ENCODE results near the gene EVI5L. TPM values are rescaled to one million over a fixed set of nuclear protein-coding genes. Genes with fewer than 3 reads are reported as not detected.

Gene EVI5L
- total and polyA plus RNA-seq, 3 experiments from 2014 or later = 2.9 to 7.4 (median 6.7) TPM

GRCh38 chr19:7865262-7865911 is 35.4 kb downstream of the EVI5L start:
- no peak for DNase-seq
- H3K9me3 Mint-ChIP-seq = no peaks in the 10 kb centered on the region
- no peak overlapping the region for H3K4me3 ChIP-seq (ENCODE audit: low read length)
- peak overlapping the region in 2 of 8 donors; percentile 26 to 63 for H3K27ac Mint-ChIP-seq
- peaks cover 19 to 44% (median 24%) of the 10 kb centered on the region in 3 donors for H3K4me1 Mint-ChIP-seq
- H3K27me3 ChIP-seq (ENCODE audit: insufficient read depth, low read length, poor library complexity, severe bottlenecking) = peaks cover 12% of the 10 kb centered on the region
- no peaks in the 10 kb centered on the region for H3K9me3 ChIP-seq (ENCODE audit: low read length)
- peaks cover 31% of the 10 kb centered on the region for H3K4me1 ChIP-seq (ENCODE audit: insufficient read depth, low read length)
- H3K36me3 Mint-ChIP-seq = no peaks in the 10 kb centered on the region
- ChIA-PET POLR2A (no interaction called here), CTCF (interaction anchor here (0.9 kb wide), 1 partner anchor 55 kb away, joined by 3 read pairs; the partner anchor contains the start of gene SNAPC2)
- H3K4me3 Mint-ChIP-seq = peak overlapping the region; percentile 23 to 78 (median 42)
- H3K27ac ChIP-seq (ENCODE audit: low read depth, low read length) = no peak overlapping the region
- peaks cover 11 to 33% of the 10 kb centered on the region in 2 donors for H3K27me3 Mint-ChIP-seq
- H3K36me3 ChIP-seq (ENCODE audit: insufficient read depth, low read length) = no peaks in the 10 kb centered on the region

GRCh38 chr19:7866399-7867091 is 36.5 kb downstream of the EVI5L start:
- H3K9me3 ChIP-seq (ENCODE audit: low read length) = no peaks in the 10 kb centered on the region

GRCh38 chr19:7867092-7867844 is 37.2 kb downstream of the EVI5L start:
- H3K4me1 ChIP-seq (ENCODE audit: insufficient read depth, low read length) = peaks cover 31% of the 10 kb centered on the region
- H3K36me3 ChIP-seq (ENCODE audit: insufficient read depth, low read length) = no peaks in the 10 kb centered on the region
- no peak overlapping the region for H3K4me3 ChIP-seq (ENCODE audit: low read length)
- Mint-ChIP-seq H3K4me1 (peaks cover 33 to 47% (median 33%) of the 10 kb centered on the region in 3 donors), H3K4me3 (peak overlapping the region in 1 of 7 donors; percentile 48), H3K27ac (no peak overlapping the region), H3K27me3 (peaks cover 13 to 36% of the 10 kb centered on the region in 2 donors), H3K36me3 (no peaks in the 10 kb centered on the region), H3K9me3 (no peaks in the 10 kb centered on the region)
- POLR2A ChIA-PET = no interaction called here
- no peak for DNase-seq
- H3K27me3 ChIP-seq (ENCODE audit: insufficient read depth, low read length, poor library complexity, severe bottlenecking) = peaks cover 8% of the 10 kb centered on the region
- CTCF ChIA-PET = no interaction called here
- no peak overlapping the region for H3K27ac ChIP-seq (ENCODE audit: low read depth, low read length)
- H3K9me3 ChIP-seq (ENCODE audit: low read length) = no peaks in the 10 kb centered on the region

More at GRCh38 chr19:7866399-7867091, 36.5 kb downstream of the EVI5L start:
- Histone ChIP-seq H3K27me3 (ENCODE audit: insufficient read depth, low read length, poor library complexity, severe bottlenecking) (peaks cover 4% of the 10 kb centered on the region), H3K36me3 (ENCODE audit: insufficient read depth, low read length) (no peaks in the 10 kb centered on the region), H3K4me3 (ENCODE audit: low read length) (no peak overlapping the region), H3K27ac (ENCODE audit: low read depth, low read length) (no peak overlapping the region), H3K4me1 (ENCODE audit: insufficient read depth, low read length) (peaks cover 34% of the 10 kb centered on the region)
- Mint-ChIP-seq H3K4me3 (peak overlapping the region in 1 of 7 donors; percentile 48), H3K27me3 (peaks cover 9 to 32% of the 10 kb centered on the region in 2 donors), H3K27ac (no peak overlapping the region), H3K36me3 (no peaks in the 10 kb centered on the region), H3K4me1 (peaks cover 27 to 47% (median 28%) of the 10 kb centered on the region in 3 donors), H3K9me3 (no peaks in the 10 kb centered on the region)
- ChIA-PET CTCF (interaction anchor here (0.9 kb wide), 1 partner anchor 53 kb away, joined by 3 read pairs; the partner anchor contains the start of gene SNAPC2), POLR2A (no interaction called here)
- no peak for DNase-seq

GRCh38 chr19:7868326-7868670 is 38.3 kb downstream of the EVI5L start:
- peaks cover 0 to 2% (median 0%) of the 10 kb centered on the region in 5 donors for H3K9me3 Mint-ChIP-seq
- DNase-seq = no peak
- Histone ChIP-seq H3K27me3 (ENCODE audit: insufficient read depth, low read length, poor library complexity, severe bottlenecking) (peaks cover 16% of the 10 kb centered on the region), H3K4me3 (ENCODE audit: low read length) (peak overlapping the region; percentile 81), H3K36me3 (ENCODE audit: insufficient read depth, low read length) (no peaks in the 10 kb centered on the region), H3K27ac (ENCODE audit: low read depth, low read length) (peak overlapping the region; percentile 59), H3K4me1 (ENCODE audit: insufficient read depth, low read length) (peaks cover 31% of the 10 kb centered on the region), H3K9me3 (ENCODE audit: low read length) (no peaks in the 10 kb centered on the region)
- peaks cover 33 to 50% (median 33%) of the 10 kb centered on the region in 3 donors for H3K4me1 Mint-ChIP-seq
- peaks cover 15 to 41% of the 10 kb centered on the region in 2 donors for H3K27me3 Mint-ChIP-seq
- peak overlapping the region; percentile 79 to 90 (median 82) for H3K4me3 Mint-ChIP-seq
- H3K36me3 Mint-ChIP-seq = no peaks in the 10 kb centered on the region
- CTCF ChIA-PET = interaction anchor here (0.8 to 2.2 kb wide), 14 partner anchors 10 to 302 kb away, joined by 3 to 37 read pairs (median 10); partner anchors contain the start of genes LRRC8E, MAP2K7, SNAPC2 and TIMM44
- POLR2A ChIA-PET = interaction anchor here (2.2 kb wide), 2 partner anchors 35 to 52 kb away, joined by 11 to 16 read pairs; partner anchors contain the start of genes MAP2K7 and SNAPC2
- peak overlapping the region in 2 of 8 donors; percentile 76 to 87 for H3K27ac Mint-ChIP-seq

- Mint-ChIP-seq H3K36me3 (no peaks in the 10 kb centered on the region), H3K4me1 (peaks cover 33 to 52% (median 34%) of the 10 kb centered on the region in 3 donors), H3K27ac (peak overlapping the region; percentile 72 to 92 (median 81)), H3K27me3 (peaks cover 15 to 41% of the 10 kb centered on the region in 2 donors), H3K4me3 (peak overlapping the region; percentile 79 to 90 (median 82)), H3K9me3 (peaks cover 0 to 2% (median 0%) of the 10 kb centered on the region in 5 donors)
- ChIA-PET POLR2A (interaction anchor here (0.7 to 2.2 kb wide), 7 partner anchors 10 to 282 kb away, joined by 3 to 16 read pairs (median 6); partner anchors contain the start of genes MAP2K7, PET100, SNAPC2 and TIMM44), CTCF (interaction anchor here (0.7 to 2.2 kb wide), 23 partner anchors 8 to 520 kb away, joined by 3 to 37 read pairs (median 5); partner anchors contain the start of genes ARHGEF18, LRRC8E, MAP2K7 and SNAPC2)
- Histone ChIP-seq H3K36me3 (ENCODE audit: insufficient read depth, low read length) (no peaks in the 10 kb centered on the region), H3K27ac (ENCODE audit: low read depth, low read length) (peak overlapping the region; percentile 59), H3K27me3 (ENCODE audit: insufficient read depth, low read length, poor library complexity, severe bottlenecking) (peaks cover 19% of the 10 kb centered on the region), H3K4me1 (ENCODE audit: insufficient read depth, low read length) (peaks cover 33% of the 10 kb centered on the region), H3K4me3 (ENCODE audit: low read length) (peak overlapping the region; percentile 81), H3K9me3 (ENCODE audit: low read length) (no peaks in the 10 kb centered on the region)
- DNase-seq = peak; percentile 77 to 94 (median 87)
Measured at GRCh38 chr19:7868671-7869452, 38.8 kb downstream of the EVI5L start.

GRCh38 chr19:7869453-7869909 is 39.5 kb downstream of the EVI5L start:
- CTCF ChIA-PET = interaction anchor here (0.6 to 2.2 kb wide), 25 partner anchors 9 to 521 kb away, joined by 3 to 37 read pairs (median 4); partner anchors contain the start of genes ARHGEF18, LRRC8E, MAP2K7 and MCEMP1
- peak overlapping the region in 4 of 8 donors; percentile 43 to 80 (median 70) for H3K27ac Mint-ChIP-seq
- H3K4me3 Mint-ChIP-seq = peak overlapping the region in 6 of 7 donors; percentile 57 to 86 (median 67)
- Histone ChIP-seq H3K4me1 (ENCODE audit: insufficient read depth, low read length) (peaks cover 34% of the 10 kb centered on the region), H3K36me3 (ENCODE audit: insufficient read depth, low read length) (no peaks in the 10 kb centered on the region), H3K27ac (ENCODE audit: low read depth, low read length) (peak overlapping the region; percentile 59), H3K9me3 (ENCODE audit: low read length) (no peaks in the 10 kb centered on the region), H3K27me3 (ENCODE audit: insufficient read depth, low read length, poor library complexity, severe bottlenecking) (peaks cover 20% of the 10 kb centered on the region), H3K4me3 (ENCODE audit: low read length) (peak overlapping the region; percentile 34)
- H3K4me1 Mint-ChIP-seq = peaks cover 33 to 52% (median 34%) of the 10 kb centered on the region in 3 donors
- no peaks in the 10 kb centered on the region for H3K36me3 Mint-ChIP-seq
- peaks cover 15 to 38% of the 10 kb centered on the region in 2 donors for H3K27me3 Mint-ChIP-seq
- POLR2A ChIA-PET = interaction anchor here (0.7 to 2.2 kb wide), 7 partner anchors 10 to 281 kb away, joined by 3 to 16 read pairs (median 6); partner anchors contain the start of genes MAP2K7, PET100, SNAPC2 and TIMM44
- DNase-seq = peak; percentile 67 to 93 (median 84)
- H3K9me3 Mint-ChIP-seq = peaks cover 0 to 2% (median 0%) of the 10 kb centered on the region in 5 donors

Measured in CD8-positive, alpha-beta memory T cell (primary cell).